ENCODE measurements around the gene KLHL17. TPM values are rescaled to one million over a fixed set of nuclear protein-coding genes. Genes with fewer than 3 reads are reported as not detected.

KLHL17 gene
- total RNA-seq, 1 experiment from 2014 or later = 41.4 TPM

GRCh38 chr1:997713-997992 is 37.3 kb downstream of the KLHL17 start:
- Histone ChIP-seq H3K79me1 (ENCODE audit: insufficient read depth, low read depth, low read length, poor library complexity, severe bottlenecking) (no peaks in the 10 kb centered on the region), H2BK15ac (ENCODE audit: low read depth, low read length) (no peak overlapping the region; the same call in 1 of the 2 replicates), H2BK5ac (ENCODE audit: insufficient read length, low read length) (no peak overlapping the region), H3K18ac (ENCODE audit: insufficient read length, low read depth, low read length) (no peak overlapping the region), H2AFZ (ENCODE audit: low read length) (no peak overlapping the region), H2BK120ac (ENCODE audit: low read depth, low read length, poor library complexity, severe bottlenecking) (no peak overlapping the region), H2BK20ac (ENCODE audit: low read depth, low read length, poor library complexity, severe bottlenecking) (no peak overlapping the region), H4K20me1 (ENCODE audit: control insufficient read depth, insufficient read depth, insufficient read length) (no peaks in the 10 kb centered on the region), H3T11ph (ENCODE audit: low read length) (no peak overlapping the region), H3K27me3 (ENCODE audit: insufficient read depth, low read length) (peaks cover 40% of the 10 kb centered on the region; the same call in 1 of the 2 replicates), H3K23ac (ENCODE audit: insufficient read length, low read depth, low read length) (no peak overlapping the region), H4K5ac (ENCODE audit: insufficient read length, low read depth, low read length) (no peak overlapping the region), H4K91ac (ENCODE audit: insufficient read length, low read depth, low read length) (no peak overlapping the region), H3K27ac (ENCODE audit: insufficient read length, low read depth, low read length) (no peak overlapping the region), H3K4ac (ENCODE audit: low read depth, low read length) (no peak overlapping the region), H3K4me1 (ENCODE audit: insufficient read depth, low read length) (0 out of 2 replicates have a peak, but pooled peaks cover 1% of the 10 kb centered on the region), H3K14ac (ENCODE audit: insufficient read depth, low read length) (no peak overlapping the region), H3K56ac (ENCODE audit: insufficient read length, low read depth, low read length) (no peak overlapping the region), H2AK5ac (ENCODE audit: insufficient read length, low read length) (no peak overlapping the region), H3K4me2 (ENCODE audit: insufficient read depth, insufficient read length, low read length) (no peak overlapping the region), H3K9ac (ENCODE audit: extremely low read depth, insufficient read length, low read length) (no peak overlapping the region), H4K8ac (replicated peaks; ENCODE audit: insufficient read length, low read depth, low read length) (no peak overlapping the region), H3K9me3 (ENCODE audit: control insufficient read depth, low read depth, low read length) (no peaks in the 10 kb centered on the region), H3K23me2 (ENCODE audit: insufficient read length, low read depth, low read length, poor library complexity, severe bottlenecking) (peaks cover 20% of the 10 kb centered on the region), H3K79me2 (ENCODE audit: insufficient read depth, low read length) (no peaks in the 10 kb centered on the region), H2BK12ac (ENCODE audit: insufficient read length, low read depth, low read length) (no peak overlapping the region)
- DNase-seq = no peak
- Mint-ChIP-seq H3K27ac (no peak overlapping the region), H3K36me3 (ENCODE audit: insufficient read depth in 1 of 3, low read depth in 3 of 3) (0 out of 7 replicates have a peak, but pooled peaks cover 0 to under 1% (median 0%) of the 10 kb centered on the region in 3 experiments), H3K4me1 (peaks cover 5 to 11% of the 10 kb centered on the region in 2 experiments), H3K27me3 (ENCODE audit: low read depth) (peaks cover 79% of the 10 kb centered on the region), H3K4me3 (no peak overlapping the region), H3K9me3 (peaks cover 2 to 3% of the 10 kb centered on the region in 2 experiments)
- WGBS (ENCODE audit: extremely low coverage, insufficient read length, low lambda C conversion rate) = no CpG with 5 or more reads among the region's 3 CpGs
- TF ChIP-seq, protein P1, sequence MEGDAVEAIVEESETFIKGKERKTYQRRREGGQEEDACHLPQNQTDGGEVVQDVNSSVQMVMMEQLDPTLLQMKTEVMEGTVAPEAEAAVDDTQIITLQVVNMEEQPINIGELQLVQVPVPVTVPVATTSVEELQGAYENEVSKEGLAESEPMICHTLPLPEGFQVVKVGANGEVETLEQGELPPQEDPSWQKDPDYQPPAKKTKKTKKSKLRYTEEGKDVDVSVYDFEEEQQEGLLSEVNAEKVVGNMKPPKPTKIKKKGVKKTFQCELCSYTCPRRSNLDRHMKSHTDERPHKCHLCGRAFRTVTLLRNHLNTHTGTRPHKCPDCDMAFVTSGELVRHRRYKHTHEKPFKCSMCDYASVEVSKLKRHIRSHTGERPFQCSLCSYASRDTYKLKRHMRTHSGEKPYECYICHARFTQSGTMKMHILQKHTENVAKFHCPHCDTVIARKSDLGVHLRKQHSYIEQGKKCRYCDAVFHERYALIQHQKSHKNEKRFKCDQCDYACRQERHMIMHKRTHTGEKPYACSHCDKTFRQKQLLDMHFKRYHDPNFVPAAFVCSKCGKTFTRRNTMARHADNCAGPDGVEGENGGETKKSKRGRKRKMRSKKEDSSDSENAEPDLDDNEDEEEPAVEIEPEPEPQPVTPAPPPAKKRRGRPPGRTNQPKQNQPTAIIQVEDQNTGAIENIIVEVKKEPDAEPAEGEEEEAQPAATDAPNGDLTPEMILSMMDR (conservative IDR thresholded peaks at IDR 0.05) = no peak

All from H9 (cell line).